ENCODE data around the gene CACNA1H. TPM values are rescaled to one million over a fixed set of nuclear protein-coding genes. Genes with fewer than 3 reads are reported as not detected.

Gene CACNA1H
- total RNA-seq, 3 donors from 2014 or later (not counting 1 experiment from before 2014, with no cell fraction given) = 1.1 to 1.5 (median 1.3) TPM

- ATAC-seq (no peak), DNase-seq (no peak)
- H3K36me3 ChIP-seq (ENCODE audit: control insufficient read depth, insufficient read depth, low read length) = no peaks in the 10 kb centered on the region
- no peak overlapping the region for H3K27ac Mint-ChIP-seq
- H3K4me3 ChIP-seq (ENCODE audit: low read length) = no peak overlapping the region
- intact Hi-C loops (cut with micrococcal nuclease) = no loop called here
- no peaks in the 10 kb centered on the region for H3K27me3 Mint-ChIP-seq (ENCODE audit: low read depth in 2 of 2)
- no peaks in the 10 kb centered on the region for H3K36me3 Mint-ChIP-seq
- H3K4me1 ChIP-seq (ENCODE audit: control insufficient read depth, insufficient read depth, low read length) = no peaks in the 10 kb centered on the region
- H3K27ac ChIP-seq (ENCODE audit: low read length) = no peak overlapping the region
- no peaks in the 10 kb centered on the region for H3K9me3 ChIP-seq (ENCODE audit: control insufficient read depth, insufficient read depth, low read length)
- H3K9me3 Mint-ChIP-seq = no peaks in the 10 kb centered on the region
- no peak for TF ChIP-seq CTCF (IDR thresholded peaks at IDR 0.05)
- H3K27me3 ChIP-seq (ENCODE audit: control insufficient read depth, insufficient read depth, low read length) = no peaks in the 10 kb centered on the region
- 91% methylated on average over 48 of the region's 48 CpGs for WGBS (ENCODE audit: insufficient coverage)
- H3K4me1 Mint-ChIP-seq = no peaks in the 10 kb centered on the region
- no peak overlapping the region for H3K4me3 Mint-ChIP-seq
Measured at GRCh38 chr16:1129106-1129960, 23.6 kb upstream of the CACNA1H start.

- WGBS (ENCODE audit: insufficient coverage) = 92% methylated on average over 8 of the region's 8 CpGs
- Histone ChIP-seq H3K9me3 (ENCODE audit: control insufficient read depth, insufficient read depth, low read length) (no peaks in the 10 kb centered on the region), H3K4me3 (ENCODE audit: low read length) (no peak overlapping the region), H3K27me3 (ENCODE audit: control insufficient read depth, insufficient read depth, low read length) (no peaks in the 10 kb centered on the region), H3K27ac (ENCODE audit: low read length) (no peak overlapping the region), H3K4me1 (ENCODE audit: control insufficient read depth, insufficient read depth, low read length) (no peaks in the 10 kb centered on the region), H3K36me3 (ENCODE audit: control insufficient read depth, insufficient read depth, low read length) (no peaks in the 10 kb centered on the region)
- no peaks in the 10 kb centered on the region for H3K36me3 Mint-ChIP-seq
- ATAC-seq = no peak
- TF ChIP-seq CTCF (IDR thresholded peaks at IDR 0.05) = no peak
- no peaks in the 10 kb centered on the region for H3K9me3 Mint-ChIP-seq
- H3K4me1 Mint-ChIP-seq = no peaks in the 10 kb centered on the region
- H3K4me3 Mint-ChIP-seq = no peak overlapping the region
- H3K27ac Mint-ChIP-seq = no peak overlapping the region
- intact Hi-C loops (cut with micrococcal nuclease) = no loop called here
- H3K27me3 Mint-ChIP-seq (ENCODE audit: low read depth in 2 of 2) = no peaks in the 10 kb centered on the region
- DNase-seq = no peak
Measured at GRCh38 chr16:1130382-1130781, 22.5 kb upstream of the CACNA1H start.

- no peak overlapping the region for H3K4me3 ChIP-seq (ENCODE audit: low read length)
- no peak for TF ChIP-seq CTCF (IDR thresholded peaks at IDR 0.05)
- no peaks in the 10 kb centered on the region for H3K27me3 ChIP-seq (ENCODE audit: control insufficient read depth, insufficient read depth, low read length)
- H3K4me1 ChIP-seq (ENCODE audit: control insufficient read depth, insufficient read depth, low read length) = no peaks in the 10 kb centered on the region
- ATAC-seq = no peak
- WGBS (ENCODE audit: insufficient coverage) = 91% methylated on average over 35 of the region's 35 CpGs
- no peaks in the 10 kb centered on the region for H3K36me3 Mint-ChIP-seq
- H3K36me3 ChIP-seq (ENCODE audit: control insufficient read depth, insufficient read depth, low read length) = no peaks in the 10 kb centered on the region
- DNase-seq = no peak
- H3K27ac ChIP-seq (ENCODE audit: low read length) = no peak overlapping the region
- H3K27ac Mint-ChIP-seq = no peak overlapping the region
- H3K9me3 Mint-ChIP-seq = no peaks in the 10 kb centered on the region
- H3K4me3 Mint-ChIP-seq = no peak overlapping the region
- H3K9me3 ChIP-seq (ENCODE audit: control insufficient read depth, insufficient read depth, low read length) = no peaks in the 10 kb centered on the region
- intact Hi-C loops (cut with micrococcal nuclease) = no loop called here
- H3K27me3 Mint-ChIP-seq (ENCODE audit: low read depth in 2 of 2) = no peaks in the 10 kb centered on the region
- H3K4me1 Mint-ChIP-seq = no peaks in the 10 kb centered on the region
Measured at GRCh38 chr16:1131378-1131994, 21.4 kb upstream of the CACNA1H start.

Data from natural killer cell (primary cell).